HG02870 (cell line): ENCODE data around the gene PARD6A.
A peak's percentile ranks its signal among the peaks of the same experiment; 100 is the strongest.

ENCODE experiments used
- ATAC-seq: cut with Tn5 transposase; IDR thresholded peaks from one replicate; pipeline ENCODE4 v1.9.1; 2021; ENCODE audit warnings: mild to moderate bottlenecking, moderate library complexity; ENCODE audit not compliant: unreplicated experiment

PARD6A gene, protein sequence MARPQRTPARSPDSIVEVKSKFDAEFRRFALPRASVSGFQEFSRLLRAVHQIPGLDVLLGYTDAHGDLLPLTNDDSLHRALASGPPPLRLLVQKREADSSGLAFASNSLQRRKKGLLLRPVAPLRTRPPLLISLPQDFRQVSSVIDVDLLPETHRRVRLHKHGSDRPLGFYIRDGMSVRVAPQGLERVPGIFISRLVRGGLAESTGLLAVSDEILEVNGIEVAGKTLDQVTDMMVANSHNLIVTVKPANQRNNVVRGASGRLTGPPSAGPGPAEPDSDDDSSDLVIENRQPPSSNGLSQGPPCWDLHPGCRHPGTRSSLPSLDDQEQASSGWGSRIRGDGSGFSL

DNA sequence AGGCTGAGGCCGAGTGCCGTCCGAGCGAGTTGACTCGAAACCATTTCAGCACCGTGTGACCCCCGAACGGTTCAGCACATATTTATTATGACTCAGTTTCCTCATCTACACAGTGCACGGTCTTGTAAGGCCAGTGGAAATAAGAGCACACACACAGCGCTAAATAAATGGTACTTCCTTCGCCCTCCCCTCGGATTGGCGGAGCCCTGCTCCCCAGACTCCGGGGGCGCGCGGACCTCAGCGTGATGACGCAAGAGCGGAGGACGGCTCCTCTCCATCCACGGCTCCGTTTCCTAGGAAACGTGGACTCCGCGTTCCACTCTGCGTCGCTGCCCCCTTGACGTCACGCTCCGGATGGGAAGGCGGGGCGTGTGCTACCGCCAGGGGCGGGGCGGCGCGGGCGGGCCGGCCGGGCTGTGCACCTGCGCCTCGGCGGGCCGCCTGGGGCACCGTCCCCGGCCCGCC is at the start of gene PARD6A:
PARD6A (plus strand) TSS at position 397 of the 465 bp plus-strand sequence. CDS start 79 bp downstream, outside the sequence.
- ATAC-seq, result peak; percentile 82

DNA sequence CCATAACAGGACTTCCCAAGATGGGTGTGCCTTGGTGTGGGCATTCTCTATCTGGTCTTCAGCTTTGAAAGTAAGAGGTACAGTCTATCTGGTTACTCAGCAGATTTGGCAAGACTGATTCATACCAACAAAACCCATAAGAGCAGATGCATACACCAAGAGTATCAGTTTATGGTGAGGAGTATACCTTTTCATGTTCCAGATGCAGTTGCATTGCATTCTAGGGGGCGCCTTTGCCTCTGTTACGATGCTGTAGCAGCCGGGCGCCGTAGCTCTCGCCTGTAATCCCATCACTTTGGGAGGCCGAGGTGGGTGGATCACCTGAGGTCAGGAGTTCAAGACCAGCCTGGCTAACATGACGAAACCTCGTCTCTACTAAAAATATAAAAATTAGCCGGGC is 47.0 kb upstream of the PARD6A start:
- ATAC-seq, result no peak

DNA sequence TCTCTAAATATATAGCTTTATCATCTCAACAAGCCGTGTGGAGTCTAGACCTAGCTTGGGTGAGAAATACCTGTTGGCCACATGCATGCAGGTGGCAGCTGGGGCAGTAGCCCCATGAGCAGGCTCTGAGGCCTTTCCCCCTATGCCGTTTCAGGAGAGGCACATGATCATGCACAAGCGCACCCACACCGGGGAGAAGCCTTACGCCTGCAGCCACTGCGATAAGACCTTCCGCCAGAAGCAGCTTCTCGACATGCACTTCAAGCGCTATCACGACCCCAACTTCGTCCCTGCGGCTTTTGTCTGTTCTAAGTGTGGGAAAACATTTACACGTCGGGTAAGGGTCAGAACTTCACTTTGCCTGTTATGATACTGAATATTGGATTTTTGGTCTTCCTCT is 32.5 kb upstream of the PARD6A start:
- no peak for ATAC-seq

DNA sequence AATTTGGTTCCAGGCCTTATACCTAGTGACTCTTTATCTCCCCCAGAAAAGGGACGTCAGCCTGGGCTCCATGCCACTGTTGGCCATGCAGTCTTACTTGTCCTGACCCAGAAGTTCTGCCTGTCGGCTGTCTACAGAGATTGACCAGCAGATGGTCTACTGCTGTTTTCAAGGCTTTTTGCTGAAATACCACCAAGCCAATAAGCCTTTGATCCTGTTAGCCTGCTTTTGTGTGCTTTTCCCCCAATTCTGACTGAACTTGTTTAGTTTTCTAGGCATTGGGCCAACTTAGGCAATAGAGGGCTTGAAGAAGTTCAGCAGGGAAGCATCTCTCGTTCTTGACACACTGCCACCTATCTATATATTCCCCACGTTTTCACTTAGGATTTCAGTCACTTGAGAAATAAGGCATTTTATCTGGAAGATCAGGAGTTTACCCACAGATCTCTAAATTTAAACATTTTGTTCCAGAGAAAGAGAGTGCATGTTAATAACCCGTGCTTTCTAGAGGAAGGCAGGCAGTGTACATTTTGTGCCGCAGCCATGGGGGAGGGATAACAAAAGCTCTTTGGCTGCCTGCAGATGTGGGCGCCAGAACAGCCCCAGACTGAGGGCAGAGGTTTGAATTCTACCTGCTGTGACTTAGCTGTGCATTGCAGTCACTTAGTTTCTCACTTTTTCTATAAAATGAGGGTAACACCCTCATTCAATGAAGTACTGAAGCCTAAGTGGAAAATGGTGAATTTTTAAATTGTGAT is 28.2 kb upstream of the PARD6A start:
- ATAC-seq, result no peak

DNA sequence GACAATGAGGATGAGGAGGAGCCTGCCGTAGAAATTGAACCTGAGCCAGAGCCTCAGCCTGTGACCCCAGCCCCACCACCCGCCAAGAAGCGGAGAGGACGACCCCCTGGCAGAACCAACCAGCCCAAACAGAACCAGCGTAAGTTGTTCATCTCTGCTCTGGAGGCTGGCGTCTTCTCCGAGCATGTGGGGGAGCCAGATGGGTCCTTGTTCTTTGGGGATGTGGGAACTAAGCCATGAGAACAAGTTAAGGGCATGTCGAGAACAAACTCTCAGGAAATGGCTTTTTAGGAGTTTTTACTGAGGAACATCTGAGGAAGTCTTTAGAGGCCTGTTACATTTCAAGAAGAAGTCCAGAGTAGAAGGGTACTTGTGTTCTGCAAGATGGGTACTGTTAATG is 24.0 kb upstream of the PARD6A start:
- ATAC-seq, result no peak

DNA sequence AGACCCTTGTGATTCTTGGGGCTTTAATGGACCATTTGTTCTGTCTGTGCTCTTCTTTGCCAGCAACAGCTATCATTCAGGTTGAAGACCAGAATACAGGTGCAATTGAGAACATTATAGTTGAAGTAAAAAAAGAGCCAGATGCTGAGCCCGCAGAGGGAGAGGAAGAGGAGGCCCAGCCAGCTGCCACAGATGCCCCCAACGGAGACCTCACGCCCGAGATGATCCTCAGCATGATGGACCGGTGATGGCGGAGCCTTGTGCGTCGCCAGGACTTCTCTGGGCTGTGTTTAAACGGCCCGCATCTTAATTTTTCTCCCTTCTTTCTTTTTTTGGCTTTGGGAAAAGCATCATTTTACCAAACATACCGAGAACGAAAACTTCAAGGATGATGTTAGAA is 23.1 kb upstream of the PARD6A start:
- no peak for ATAC-seq

DNA sequence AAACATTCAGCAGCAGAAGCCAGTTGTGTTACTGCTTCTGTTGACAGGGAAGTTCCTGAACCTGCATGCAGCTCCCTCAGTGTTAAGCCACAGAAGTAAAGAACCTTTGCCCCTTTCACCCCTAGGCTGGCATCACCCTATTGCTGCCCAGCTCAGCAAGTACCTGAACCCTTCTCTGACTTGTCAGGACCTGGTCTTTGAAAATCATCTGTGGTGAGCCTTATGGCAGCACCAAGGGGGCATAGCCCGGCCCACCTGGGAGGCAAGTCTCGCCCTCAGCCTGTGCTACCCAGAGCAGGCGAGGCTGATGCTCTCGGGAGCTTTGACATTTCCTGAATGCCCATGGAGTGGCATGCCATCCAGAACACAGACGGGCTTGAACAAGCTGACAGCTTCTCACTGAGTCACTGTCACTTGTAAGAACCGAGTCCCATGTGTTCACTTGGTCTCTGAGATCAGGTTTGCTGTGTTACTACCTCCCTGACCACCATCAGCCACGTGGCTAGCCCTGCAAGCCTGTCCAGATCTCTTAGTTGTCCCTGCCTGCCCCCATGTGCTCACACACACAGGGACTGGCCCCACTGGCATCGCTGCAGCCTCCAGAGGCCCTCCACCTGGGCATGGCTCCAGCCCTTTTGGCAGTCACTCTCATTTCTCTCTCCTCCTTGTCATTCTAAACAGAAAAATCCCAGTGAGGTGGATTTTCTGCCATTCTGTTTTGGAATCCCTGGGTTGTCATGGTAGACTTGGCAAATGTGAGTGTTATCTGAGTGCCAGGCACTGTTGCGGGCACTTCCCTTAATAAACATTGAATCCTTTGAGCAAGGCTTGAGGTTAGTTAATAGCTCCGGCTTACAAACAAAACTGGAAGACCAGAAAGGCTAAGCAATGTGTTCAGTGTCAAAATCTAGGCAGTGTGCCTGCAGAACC is 18.7 kb upstream of the PARD6A start:
- ATAC-seq, result no peak

DNA sequence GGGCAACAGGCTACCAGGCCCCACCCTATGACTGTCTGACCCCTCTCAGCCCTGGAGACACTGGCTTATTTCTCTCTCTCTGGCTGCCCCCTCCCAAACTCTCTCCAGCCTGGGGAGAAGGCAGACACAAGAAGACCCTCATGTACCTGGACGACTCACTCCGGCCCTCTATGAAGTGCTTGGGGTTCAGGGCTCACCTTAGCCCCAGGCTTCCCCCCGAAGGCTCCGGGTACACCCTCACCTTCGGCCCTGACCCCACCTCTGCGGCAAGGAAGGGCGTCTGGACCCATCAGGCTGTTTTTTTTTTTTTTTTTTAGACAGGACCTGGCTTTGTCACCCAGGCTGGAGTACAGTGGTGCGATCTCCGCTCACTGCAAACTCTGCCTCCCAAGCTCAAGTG is 16.7 kb upstream of the PARD6A start:
- no peak for ATAC-seq

DNA sequence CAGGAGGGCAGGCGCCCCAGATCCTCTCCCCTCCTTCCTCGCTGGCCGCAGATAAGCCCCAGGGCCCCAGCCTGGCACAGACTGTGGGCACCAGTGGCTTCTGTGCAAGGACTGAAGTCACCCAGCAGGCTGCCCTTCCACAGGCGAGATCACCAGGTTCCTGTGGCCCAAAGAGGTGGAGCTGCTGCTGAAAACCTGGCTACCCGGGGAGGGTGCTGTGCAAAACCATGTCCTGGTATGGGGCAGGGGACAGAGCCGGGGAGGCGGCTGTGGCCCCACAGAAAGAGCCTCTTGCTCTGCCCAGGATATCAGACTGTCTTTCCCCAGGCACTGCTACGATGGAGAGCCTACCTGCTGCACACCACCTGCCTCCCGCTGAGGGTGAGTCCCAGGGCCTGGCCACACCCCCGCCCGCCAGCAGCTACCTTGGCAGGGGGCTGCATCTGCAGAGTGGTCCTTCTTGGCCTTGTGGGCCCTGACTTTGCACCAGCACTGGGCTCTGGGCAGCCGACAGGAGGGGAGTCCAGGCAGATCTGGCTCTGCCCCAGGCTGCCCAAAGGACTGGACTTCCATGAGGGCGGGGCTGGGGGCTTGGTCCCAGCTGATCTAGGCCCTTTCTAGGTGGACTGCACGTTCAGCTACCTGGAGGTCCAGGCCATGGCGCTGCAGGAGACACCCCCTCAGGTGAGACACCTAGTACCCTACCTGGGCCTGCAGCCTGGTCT is 15.2 kb upstream of the PARD6A start:
- ATAC-seq, result no peak

DNA sequence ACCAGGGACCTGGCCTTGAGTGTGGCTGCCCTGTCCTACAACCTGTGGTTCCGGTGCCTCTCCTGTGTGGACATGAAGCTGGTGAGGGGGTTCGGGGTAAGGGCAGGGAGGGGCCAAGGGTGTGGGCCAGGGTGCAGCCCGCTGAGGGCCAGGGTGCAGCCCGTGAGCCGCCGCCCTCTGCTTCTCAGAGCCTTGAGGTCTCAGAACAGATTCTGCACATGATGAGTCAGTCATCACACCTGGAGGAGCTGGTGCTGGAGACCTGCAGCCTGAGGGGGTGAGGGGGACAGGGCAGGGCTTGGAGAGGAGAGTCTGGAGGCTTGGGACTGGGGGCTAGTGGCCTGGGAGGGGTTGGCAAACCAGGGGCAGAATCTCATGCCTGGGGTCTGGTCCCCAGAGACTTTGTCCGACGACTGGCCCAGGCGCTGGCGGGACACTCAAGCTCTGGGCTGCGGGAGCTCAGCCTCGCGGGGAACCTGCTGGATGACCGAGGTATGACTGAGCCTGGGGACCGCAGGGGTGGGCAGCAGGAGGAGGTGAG is 13.6 kb upstream of the PARD6A start:
- ATAC-seq, result no peak

DNA sequence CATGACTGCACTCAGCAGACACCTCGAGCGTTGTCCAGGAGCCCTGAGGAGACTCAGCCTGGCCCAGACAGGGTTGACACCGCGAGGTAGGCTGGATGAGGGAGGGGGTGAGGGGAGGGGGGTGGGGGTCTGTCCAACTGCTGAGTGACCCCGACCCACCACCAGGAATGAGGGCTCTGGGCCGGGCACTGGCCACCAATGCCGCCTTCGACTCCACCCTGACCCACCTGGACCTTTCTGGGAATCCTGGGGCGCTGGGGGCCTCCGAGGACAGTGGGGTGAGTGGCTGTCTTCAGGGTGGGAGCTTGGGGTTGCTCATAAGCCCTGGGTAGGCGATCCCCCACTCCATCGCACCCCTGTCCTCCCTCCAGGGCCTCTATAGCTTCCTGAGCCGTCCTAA is 13.1 kb upstream of the PARD6A start:
- no peak for ATAC-seq

DNA sequence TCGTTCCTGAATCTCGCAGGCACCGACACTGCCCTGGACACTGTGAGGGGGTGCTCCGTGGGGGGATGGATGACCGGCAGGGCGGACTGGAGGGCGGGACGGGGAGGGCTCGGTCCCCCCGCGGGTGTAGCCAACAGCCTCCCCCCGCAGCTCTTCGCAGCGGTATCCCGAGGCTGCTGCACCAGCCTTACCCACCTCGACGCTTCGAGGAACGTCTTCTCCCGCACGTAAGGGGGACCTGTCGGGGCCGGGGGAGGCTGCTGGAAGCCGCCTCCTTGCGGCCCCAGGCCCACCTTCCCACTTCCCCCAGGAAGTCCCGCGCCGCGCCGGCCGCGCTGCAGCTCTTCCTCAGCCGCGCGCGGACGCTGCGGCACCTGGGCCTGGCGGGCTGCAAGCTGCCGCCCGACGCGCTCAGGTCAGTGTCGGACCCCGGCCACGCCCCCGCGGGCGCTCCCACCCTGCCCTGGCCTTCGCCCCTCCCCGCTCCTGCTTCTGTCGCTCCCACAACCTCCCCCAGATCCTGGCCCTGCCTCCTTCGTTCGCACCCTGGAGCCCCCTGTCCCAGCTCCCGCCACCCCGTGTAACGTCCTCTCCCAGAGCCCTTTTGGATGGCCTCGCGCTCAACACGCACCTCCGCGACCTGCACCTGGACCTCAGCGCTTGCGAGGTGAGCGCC is 12.5 kb upstream of the PARD6A start:
- no peak for ATAC-seq

DNA sequence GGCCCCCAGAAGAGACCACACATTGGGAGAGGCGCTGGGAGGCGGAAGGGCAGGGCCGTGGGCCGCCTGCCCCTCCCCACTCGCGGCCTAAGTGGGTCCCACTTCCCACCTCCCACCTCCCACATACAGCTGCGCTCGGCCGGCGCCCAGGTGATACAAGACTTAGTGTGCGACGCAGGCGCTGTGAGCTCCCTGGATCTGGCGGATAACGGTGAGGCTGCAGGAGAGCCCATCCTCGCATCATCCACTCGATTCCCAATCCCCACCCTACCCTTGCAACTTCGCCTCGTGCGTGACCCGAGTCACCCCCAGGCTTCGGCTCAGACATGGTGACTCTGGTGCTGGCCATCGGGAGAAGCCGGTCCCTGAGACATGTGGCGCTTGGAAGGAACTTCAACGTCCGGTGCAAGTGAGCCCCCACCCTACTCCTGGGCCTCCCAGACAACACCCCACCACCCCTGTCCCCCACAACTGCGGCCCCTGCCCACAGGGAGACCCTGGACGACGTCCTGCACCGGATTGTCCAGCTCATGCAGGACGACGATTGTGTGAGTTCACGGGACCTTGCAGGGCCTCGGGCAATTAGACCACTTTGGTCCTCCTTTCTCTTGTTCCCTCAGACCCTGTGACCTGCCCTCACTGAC is 11.9 kb upstream of the PARD6A start:
- no peak for ATAC-seq

DNA sequence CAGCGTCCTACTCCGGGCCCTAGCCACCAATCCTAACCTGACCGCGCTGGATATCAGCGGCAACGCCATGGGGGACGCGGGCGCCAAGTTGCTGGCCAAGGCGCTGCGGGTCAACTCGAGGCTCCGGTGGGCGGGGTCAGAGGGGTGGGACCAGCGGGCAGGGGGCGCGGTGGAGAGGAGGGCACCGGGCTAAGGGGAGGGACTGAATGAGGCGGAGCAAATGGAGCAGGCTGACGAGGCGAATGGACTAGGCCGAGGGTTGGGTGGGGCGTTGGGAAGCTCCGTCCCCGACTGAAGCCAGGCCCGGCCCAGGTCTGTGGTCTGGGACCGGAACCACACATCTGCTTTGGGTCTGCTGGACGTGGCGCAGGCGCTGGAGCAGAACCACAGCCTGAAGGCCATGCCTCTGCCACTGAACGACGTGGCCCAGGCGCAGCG is 11.2 kb upstream of the PARD6A start:
- ATAC-seq, result no peak

DNA sequence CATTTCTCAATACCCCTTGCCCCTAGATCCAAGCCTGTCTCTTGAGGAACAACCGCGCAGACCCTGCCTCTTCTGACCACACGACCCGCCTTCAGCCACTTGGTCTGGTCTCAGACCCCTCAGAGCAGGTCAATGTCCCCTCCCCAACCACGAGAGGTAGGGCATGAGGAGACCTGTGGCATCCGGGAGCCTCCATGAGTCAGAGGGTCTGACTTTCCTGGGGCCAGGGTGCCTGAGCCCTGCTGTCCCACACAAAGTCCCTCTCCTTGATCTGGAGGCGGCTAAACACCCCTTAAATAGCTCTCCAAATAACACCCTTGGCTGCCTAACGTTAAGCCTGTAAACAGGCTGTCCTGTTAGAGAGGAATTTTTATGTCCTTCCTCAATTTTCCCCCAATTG is 10.7 kb upstream of the PARD6A start:
- no peak for ATAC-seq

DNA sequence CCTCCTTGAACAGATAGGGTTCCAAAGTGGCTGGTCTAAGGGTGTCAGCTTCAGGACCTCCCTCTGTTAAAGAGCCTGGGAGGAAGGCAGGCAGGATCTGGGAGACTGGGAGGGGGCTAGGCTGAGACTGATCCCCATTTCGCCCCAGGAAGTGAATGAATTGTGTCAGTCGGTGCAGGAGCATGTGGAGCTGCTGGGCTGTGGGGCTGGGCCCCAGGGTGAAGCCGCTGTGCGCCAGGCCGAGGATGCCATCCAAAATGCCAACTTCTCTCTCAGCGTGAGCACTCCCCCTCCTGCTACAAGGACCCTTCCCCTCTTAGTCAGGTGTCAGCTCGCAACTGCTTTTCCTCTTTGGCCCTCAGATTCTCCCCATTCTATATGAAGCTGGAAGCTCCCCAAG is 9.7 kb upstream of the PARD6A start:
- no peak for ATAC-seq

DNA sequence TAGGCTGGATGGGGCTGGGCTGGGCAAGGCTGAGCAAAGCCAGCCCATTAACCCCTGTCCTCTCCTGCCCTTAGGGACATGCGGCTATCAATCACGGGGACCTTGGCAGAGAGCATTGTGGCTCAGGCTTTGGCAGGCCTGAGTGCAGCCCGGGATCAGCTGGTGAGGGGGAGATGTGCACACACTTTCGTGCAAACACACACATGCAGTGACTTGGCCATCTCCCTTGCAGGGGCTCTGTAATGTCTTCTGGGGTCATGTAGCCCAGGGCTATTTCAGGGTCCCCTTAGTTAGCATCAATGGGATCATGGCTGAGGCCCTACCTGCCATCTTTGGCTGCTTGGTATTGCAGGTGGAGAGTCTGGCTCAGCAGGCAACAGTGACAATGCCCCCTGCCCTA is 8.9 kb upstream of the PARD6A start:
- ATAC-seq, result no peak

DNA sequence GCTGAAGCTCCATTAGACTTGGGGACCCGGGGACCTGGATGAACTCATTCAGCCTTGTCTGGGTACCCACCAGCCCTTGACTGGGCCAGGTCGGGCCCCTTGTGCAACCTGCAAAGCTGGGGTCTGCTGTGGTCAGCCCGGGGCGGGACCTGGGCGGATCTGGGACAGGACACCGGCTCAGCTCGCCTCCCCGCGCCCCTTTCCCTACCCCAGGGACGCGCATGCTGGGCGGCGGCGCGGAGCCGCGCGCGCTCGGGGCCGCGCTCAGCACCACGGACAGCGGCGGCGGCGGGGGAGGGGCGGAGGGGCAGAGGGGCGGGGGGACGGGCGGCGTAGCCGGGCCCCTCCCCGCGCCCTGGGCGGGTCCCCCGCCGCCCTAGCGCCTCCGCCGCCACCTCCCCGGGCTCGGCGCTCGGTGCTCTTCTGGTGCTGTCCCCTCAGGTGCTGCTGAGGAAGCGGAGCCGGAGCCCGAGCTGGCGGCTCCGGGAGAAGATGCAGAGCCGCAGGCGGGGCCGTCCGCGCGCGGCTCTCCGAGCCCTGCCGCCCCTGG is 8.1 kb upstream of the PARD6A start:
- ATAC-seq, result no peak
